ENCODE results near the gene LBHD2.
"Not testable (repeated sequence)": the region's sequence is repeated elsewhere in the genome, so short reads cannot be mapped to it uniquely, and the experiment has no call there.

Gene LBHD2

DNA sequence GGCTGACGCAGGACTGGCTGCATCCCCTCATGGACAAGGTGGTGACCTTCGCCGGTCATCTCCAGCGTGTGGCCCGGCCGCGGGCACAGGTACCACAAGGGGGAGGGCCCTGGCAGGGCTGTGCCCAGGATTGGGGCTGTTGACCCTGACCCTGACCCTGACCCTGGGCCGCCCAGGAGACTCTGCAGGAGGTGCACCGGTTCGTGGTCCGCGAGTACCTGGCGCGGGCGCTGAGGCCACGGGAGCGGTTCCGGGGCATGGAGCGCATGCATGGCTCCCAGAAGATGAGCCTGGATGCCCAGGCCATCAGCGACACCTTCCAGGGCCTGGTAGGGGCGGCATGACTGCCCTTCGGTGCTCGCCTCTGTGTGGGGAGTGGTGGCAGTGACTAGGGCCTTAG, 23.4 kb downstream of the LBHD2 start:
- no peak for DNase-seq

DNA sequence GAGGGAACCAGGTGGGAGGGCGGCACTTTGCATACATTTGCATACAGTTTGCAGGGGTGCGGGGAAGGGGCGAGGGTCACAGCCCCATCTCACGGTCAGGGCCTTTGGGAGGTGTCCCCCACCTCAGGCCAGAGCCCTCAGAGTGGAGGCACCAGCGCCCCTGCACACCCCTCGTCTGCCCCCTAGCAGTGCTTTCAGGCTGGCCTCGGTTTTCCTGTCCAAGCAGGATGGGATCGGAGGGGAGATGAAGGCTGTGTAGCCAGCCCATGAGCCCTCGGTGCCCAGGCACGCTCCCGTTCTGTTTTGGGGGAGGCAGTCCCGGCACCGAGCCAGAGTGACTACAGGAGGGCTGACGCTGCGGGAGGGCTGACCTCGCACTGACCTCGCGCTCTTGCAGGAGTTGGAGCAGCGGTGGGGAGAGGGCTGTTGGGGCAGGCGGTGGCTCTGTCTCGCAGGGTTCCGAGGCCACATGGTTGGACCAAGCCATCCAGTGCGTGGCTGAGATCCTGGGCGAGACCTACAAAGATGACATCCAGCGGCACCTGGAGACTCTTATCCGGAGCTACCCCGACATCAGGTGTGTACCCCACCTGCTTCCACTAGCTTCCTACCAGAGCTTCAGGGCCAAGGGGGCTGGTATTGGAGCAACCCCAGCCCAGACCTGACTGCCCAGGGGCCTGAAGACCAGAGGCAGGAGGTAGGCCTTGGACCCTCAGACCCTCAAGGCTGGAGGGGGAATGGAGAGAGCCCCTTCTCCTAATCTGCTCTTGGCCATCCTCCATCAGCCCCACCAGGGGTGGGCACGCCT, 24.1 kb downstream of the LBHD2 start:
- no peak for DNase-seq

GRCh38 chr14:103108749-103109207, 24.8 kb downstream of the LBHD2 start:
- DNase-seq: no peak

- no peak for DNase-seq
These were observed 25.8 kb downstream of the LBHD2 start for GRCh38 chr14:103109535-103110441.

- DNase-seq: no peak
These were observed 26.7 kb downstream of the LBHD2 start for GRCh38 chr14:103110681-103111231.

GRCh38 chr14:103111232-103111868, 27.3 kb downstream of the LBHD2 start:
- no peak for DNase-seq

- no peak for DNase-seq
These were observed 28.6 kb downstream of the LBHD2 start for GRCh38 chr14:103112400-103113243.

DNA sequence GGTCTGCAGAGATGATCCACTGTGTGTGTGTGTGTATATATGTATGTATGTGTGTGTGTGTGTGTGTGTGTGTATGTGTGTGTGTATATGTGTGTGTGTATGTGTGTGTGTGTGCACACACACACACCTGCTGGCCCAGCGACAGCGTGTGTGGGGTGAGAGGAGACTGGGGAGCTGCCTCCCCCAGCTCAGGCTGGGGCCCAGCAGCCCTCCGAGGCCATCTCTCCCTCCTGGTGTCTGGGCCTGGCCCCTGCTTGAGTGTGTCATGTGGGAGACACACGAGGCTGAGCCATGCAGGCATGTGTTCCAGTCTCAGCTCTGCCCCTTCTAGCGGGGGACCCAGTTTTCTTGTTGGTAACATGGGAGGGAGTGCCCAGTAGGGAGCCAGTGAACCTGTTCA, 29.3 kb downstream of the LBHD2 start:
- no peak for DNase-seq

DNA sequence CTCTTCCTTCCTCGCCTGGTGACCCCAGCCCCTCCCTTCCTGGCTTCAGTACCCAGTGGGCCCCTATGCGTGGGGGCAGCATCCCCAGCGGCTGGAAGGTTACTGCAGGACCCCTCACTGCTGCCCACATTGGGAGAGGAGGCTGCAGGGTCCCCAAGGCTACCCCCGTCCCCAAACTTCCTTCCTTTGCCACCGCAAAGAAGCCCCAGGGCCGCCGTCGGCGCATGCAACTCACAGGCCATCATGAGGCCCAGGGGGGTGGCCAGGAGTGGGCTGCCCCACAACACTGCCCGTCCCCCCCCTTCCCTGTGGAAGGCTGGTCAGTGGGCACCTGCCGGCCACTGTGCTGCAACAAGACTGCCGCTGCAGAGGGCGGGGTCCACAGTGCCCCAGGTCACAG, 29.8 kb downstream of the LBHD2 start:
- DNase-seq: no peak

DNA sequence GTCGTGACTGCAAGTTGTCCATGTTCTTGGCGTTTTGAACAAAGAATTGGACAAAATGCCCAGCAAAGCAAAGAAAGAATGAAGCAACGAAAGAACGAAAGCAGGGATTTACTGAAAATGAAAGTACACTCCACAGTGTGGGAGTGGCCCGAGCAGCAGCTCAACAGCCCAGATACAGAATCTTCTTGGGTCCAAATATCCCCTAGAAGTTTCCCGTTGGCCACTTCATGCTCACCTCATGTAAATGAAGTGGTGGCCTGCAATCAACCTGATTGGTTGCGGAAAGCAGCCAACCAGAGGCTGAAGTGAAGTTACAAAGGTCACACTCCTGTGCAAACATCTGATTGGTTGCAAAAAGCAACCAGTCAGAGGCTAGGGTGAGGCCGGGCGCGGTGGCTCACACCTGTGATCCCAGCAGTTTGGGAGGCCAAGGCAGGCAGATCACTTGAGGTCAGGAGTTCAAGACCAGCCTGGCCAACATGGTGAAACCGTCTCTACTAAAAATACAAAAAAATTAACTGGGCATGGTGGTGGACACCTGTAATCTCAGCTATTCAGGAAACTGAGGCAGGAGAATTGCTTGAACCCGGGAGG, 31.2 kb downstream of the LBHD2 start:
- DNase-seq: not testable (repeated sequence)

- no peak for DNase-seq
These were observed 32.0 kb downstream of the LBHD2 start for GRCh38 chr14:103115845-103116572.

GRCh38 chr14:103116636-103117035, 32.6 kb downstream of the LBHD2 start:
- no peak for DNase-seq

- DNase-seq: not testable (repeated sequence)
These were observed 33.5 kb downstream of the LBHD2 start for GRCh38 chr14:103117499-103117898.

- no peak for DNase-seq
These were observed 34.1 kb downstream of the LBHD2 start for GRCh38 chr14:103118018-103118662.

DNA sequence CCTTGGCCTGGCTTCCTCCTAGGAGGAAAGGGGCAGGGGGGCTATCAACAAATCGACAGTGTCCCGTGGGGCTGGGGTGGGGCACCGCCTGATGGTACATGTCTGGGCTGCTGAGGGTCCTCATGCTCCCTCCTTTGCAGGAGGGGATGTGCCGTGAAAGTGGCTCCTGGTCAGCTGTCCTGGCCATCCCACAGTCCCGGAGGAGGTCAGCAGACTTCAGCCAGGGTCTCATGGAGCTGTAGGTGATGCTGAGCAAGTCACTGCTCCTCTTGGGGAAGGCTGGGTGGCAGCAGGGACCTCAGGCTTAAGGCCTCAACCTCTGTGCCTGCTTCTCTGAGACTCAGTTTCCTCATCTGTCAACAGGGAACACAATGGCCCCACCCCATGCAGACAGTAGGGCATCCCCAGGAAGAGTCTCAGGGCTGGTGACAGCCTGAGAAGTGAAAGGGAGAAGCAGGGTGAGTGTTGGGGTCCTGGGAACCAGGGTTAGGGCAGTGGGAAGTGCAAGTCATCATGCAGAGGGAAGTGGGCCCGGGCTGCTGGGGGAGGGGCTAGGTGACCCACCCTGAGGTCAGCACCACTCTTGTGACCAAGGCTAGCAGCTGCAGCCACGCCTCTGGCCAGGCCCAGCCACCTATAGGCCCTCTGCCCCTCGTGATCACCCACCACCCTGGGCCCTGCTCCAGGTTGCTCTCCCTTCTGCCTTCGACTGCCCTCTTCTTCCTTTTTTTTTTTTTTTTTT, 34.8 kb downstream of the LBHD2 start:
- no peak for DNase-seq

DNA sequence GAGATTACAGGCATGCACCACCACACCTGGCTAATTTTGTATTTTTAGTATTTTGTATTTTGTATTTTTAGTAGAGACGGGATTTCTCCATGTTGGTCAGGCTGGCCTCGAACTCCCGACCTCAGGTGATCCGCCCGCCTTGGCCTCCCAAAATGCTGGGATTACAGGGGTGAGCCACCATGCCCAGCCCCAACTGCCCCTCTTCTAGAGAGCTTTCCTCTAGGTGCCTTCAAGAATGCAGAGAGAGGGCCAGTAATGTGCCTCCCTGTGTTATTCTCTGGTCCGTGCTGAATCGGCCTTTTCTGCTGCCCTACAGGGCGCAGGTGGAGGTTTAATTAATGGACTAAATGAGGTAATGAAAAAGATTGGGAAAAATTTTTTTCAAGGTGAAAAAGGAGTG, 35.5 kb downstream of the LBHD2 start:
- not testable (repeated sequence) for DNase-seq

DNA sequence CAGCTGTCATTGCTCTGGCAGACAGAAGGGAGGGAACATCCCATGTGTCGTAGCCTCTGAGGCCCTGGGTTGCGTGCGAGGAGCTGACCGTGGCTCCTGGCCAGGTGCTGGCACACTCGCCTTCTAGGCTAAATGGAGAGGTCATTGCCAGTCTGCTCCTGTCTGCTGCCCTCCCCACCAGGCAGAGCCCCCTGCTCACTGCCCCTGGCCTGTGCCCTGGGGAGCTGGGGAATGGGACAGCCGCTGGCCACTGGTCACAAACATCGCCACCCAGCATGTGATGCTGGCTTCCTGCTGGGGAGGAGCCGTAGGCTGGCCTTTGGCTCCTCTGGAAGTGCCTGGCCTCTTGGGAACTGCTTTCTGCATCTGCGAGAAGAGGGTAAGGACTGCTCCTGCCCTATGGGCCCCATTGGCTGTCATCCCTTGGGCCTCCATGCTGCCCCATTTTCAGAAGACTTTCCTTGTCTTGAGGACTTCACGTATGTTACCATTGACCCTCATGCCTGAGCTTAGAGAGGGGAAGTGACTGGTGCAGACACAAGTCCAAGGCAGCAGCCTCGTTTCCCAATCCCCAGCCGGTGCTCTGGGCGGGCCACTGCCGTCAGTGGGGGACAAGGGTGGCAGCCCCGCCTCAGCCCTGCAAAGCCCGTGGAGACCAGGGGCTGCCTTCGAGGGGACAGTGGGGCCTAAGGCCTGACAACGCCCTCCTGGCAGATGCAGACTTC, 37.3 kb downstream of the LBHD2 start:
- no peak for DNase-seq

GRCh38 chr14:103121846-103122584, 38.0 kb downstream of the LBHD2 start:
- no peak for DNase-seq

Measured in activated effector memory CD4-positive, alpha-beta T cell treated with Interleukin-2 at 50 U/mL for 16 hours (primary cell).